Duodenal mucosa (tissue), 2 donors: ENCODE results near the gene DLL1.

Experiments
- H3K27ac ChIP-seq: one replicate; pipeline ENCODE4 v1.7.0; 2013; ENCODE audit warnings: low read depth, low read length
- H3K27me3 ChIP-seq, 2 donors: one replicate each; pipeline ENCODE4 v1.7.0; 2013; ENCODE audit warnings: low read length in 2 of 2, control low read depth in 1 of 2; ENCODE audit not compliant: insufficient read depth in 2 of 2, control insufficient read depth in 1 of 2
- H3K36me3 ChIP-seq, 2 donors: one replicate each; pipeline ENCODE4 v1.7.0; 2013; ENCODE audit warnings: low read length in 2 of 2, control low read depth in 1 of 2; ENCODE audit not compliant: insufficient read depth in 2 of 2, control insufficient read depth in 1 of 2
- H3K4me1 ChIP-seq, 2 donors: one replicate each; pipeline ENCODE4 v1.7.0; 2013; ENCODE audit warnings: low read length in 2 of 2, control low read depth in 1 of 2; ENCODE audit not compliant: insufficient read depth in 2 of 2, control insufficient read depth in 1 of 2
- H3K4me3 ChIP-seq, 2 donors: one replicate each; pipeline ENCODE4 v1.7.0; 2013; ENCODE audit warnings: low read length in 2 of 2, low read depth in 1 of 2
- H3K9ac ChIP-seq, 2 donors: one replicate each; pipeline ENCODE4 v1.7.0; 2013; ENCODE audit warnings: low read length in 2 of 2, low read depth in 1 of 2
- H3K9me3 ChIP-seq, 2 donors: one replicate each; pipeline ENCODE4 v1.7.0; 2013; ENCODE audit warnings: low read length in 2 of 2, control low read depth in 1 of 2; ENCODE audit not compliant: control insufficient read depth in 1 of 2

Gene DLL1

GRCh38 chr6:170295510-170296422, 4.9 kb upstream of the DLL1 start:
- Histone ChIP-seq H3K4me1 (peaks cover 25 to 35% of the 10 kb centered on the region in 2 donors), H3K9ac (peak overlapping the region; percentile 10 to 32), H3K27me3 (peaks cover 67 to 73% of the 10 kb centered on the region in 2 donors), H3K36me3 (no peaks in the 10 kb centered on the region), H3K9me3 (no peaks in the 10 kb centered on the region), H3K27ac (no peak overlapping the region), H3K4me3 (peak overlapping the region; percentile 53 to 57)

DNA sequence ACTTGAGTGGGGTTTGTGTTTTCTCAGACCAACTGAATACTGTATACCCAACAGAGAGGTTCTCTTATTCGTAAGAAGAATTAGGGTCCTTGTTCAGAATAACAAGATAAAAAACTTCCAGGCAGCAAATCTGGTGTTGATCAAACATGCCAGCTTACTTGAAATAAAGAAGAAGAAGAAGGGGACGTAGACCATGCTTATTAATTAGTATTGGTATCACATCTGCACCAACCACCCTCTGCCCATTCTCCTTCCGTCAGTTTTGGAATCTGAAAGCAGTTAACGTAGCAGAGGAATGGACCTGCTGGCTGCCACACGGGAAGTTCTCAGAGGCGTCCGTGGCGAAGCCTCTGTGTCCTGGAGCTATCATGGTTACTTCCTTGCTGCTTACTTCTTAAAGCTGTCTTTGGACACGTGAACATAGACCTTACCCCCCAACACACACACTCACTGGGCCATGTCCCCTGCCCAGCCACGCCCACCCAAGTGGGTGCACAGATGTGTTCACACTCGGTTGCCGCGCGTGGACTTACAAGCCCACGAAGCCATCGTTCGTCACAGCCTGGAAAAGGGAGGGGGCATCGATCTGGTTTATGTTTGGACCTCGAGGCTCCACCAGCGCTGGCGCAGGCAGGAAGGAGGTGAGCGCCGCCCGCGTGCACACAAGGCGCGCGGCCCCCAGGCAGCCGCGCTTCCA, 4.1 kb upstream of the DLL1 start:
- Histone ChIP-seq H3K9me3 (no peaks in the 10 kb centered on the region), H3K9ac (peak overlapping the region; percentile 10 to 32), H3K36me3 (no peaks in the 10 kb centered on the region), H3K4me3 (peak overlapping the region; percentile 53 to 57), H3K4me1 (peaks cover 25 to 38% of the 10 kb centered on the region in 2 donors), H3K27me3 (peaks cover 67 to 73% of the 10 kb centered on the region in 2 donors), H3K27ac (no peak overlapping the region)

DNA sequence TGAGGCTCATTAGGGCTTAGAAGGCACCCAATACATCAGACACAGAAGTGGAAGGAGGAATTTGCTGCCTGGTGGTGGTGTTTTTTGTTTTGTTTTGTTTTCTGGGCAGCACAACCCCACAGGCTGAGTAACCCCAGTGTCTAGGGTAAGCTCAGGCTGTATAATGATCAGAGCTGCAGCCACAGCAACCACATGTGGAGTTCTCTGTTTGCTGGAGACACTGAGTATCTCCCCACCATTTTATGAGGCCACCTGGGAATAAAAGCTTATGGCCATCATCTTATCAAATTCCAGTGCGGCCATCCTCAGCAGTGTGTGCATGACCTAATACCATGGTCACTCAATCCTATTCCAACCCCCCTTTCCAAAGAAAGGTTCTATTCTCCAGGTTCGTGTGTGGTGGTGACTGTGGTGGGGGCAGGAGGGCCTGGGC, 3.4 kb upstream of the DLL1 start:
- H3K9ac ChIP-seq: no peak overlapping the region
- H3K27me3 ChIP-seq: peaks cover 69 to 73% of the 10 kb centered on the region in 2 donors
- H3K9me3 ChIP-seq: no peaks in the 10 kb centered on the region
- H3K27ac ChIP-seq: no peak overlapping the region
- no peak overlapping the region for H3K4me3 ChIP-seq
- peaks cover 25 to 42% of the 10 kb centered on the region in 2 donors for H3K4me1 ChIP-seq
- H3K36me3 ChIP-seq: no peaks in the 10 kb centered on the region

DNA sequence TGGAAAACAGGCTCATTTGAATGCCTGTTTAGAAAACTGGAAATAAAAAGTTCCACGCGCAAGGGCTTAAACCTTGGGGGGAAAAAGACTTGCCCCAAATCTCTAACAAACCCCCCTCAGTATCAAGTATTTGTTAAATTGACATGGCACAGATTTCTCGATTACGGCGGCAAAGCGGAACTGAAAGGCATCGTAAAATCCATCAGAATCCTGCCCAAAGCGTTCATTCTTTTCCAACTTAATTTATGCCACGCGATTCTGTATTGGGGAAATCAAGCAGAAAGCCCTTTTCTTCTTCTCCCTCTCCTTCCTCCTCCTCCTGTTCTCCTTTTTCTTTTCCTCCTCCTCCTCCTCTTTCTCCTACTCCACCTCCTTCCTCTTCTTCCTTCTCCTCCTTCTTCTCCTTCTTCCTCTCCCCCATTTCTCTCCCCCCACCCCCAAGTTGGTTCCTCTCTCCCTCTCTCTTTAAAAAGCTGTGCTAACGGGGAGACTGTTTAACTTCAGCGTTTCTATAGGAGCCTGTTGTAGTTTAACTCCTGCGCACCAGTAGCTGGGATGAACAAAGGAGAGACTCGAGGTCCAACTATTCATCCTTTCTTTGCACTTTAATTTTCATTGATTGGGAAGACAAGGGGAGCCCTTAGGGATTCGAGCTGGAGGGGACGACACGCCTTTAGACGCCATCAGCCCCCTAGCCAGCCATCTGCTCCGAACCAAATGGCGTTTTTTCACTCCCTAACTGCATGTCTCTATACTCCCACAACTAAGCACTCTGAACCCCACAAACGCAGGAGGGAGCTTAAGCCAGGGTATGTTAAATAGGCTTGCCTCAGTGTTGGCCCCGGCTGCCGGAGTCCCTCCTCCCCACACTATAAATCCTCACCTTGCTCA, 2.7 kb upstream of the DLL1 start:
- no peak overlapping the region for H3K9ac ChIP-seq
- H3K9me3 ChIP-seq: no peaks in the 10 kb centered on the region
- H3K36me3 ChIP-seq: no peaks in the 10 kb centered on the region
- peaks cover 69 to 73% of the 10 kb centered on the region in 2 donors for H3K27me3 ChIP-seq
- H3K27ac ChIP-seq: no peak overlapping the region
- no peak overlapping the region for H3K4me3 ChIP-seq
- peaks cover 29 to 48% of the 10 kb centered on the region in 2 donors for H3K4me1 ChIP-seq

- Histone ChIP-seq H3K9ac (peak overlapping the region in 1 of 2 donors; percentile 6), H3K36me3 (peaks cover 0 to 3% of the 10 kb centered on the region in 2 donors), H3K9me3 (no peaks in the 10 kb centered on the region), H3K4me3 (peak overlapping the region; percentile 38 to 51), H3K4me1 (peaks cover 35 to 58% of the 10 kb centered on the region in 2 donors), H3K27me3 (peaks cover 71 to 73% of the 10 kb centered on the region in 2 donors), H3K27ac (no peak overlapping the region)
Measured at GRCh38 chr6:170292407-170293158, 1.7 kb upstream of the DLL1 start.

- peaks cover 35 to 60% of the 10 kb centered on the region in 2 donors for H3K4me1 ChIP-seq
- peak overlapping the region; percentile 38 to 51 for H3K4me3 ChIP-seq
- peaks cover 72 to 74% of the 10 kb centered on the region in 2 donors for H3K27me3 ChIP-seq
- peaks cover 0 to 6% of the 10 kb centered on the region in 2 donors for H3K36me3 ChIP-seq
- H3K9me3 ChIP-seq: no peaks in the 10 kb centered on the region
- H3K27ac ChIP-seq: no peak overlapping the region
- H3K9ac ChIP-seq: peak overlapping the region in 1 of 2 donors; percentile 6
Measured at GRCh38 chr6:170292111-170292406, 1.2 kb upstream of the DLL1 start.

GRCh38 chr6:170291271-170292110, 613 bp upstream of the DLL1 start:
- Histone ChIP-seq H3K4me3 (peak overlapping the region; percentile 38 to 51), H3K9ac (no peak overlapping the region), H3K27me3 (peaks cover 66 to 70% of the 10 kb centered on the region in 2 donors), H3K4me1 (peaks cover 35 to 59% of the 10 kb centered on the region in 2 donors), H3K9me3 (no peaks in the 10 kb centered on the region), H3K27ac (peak overlapping the region; percentile 56), H3K36me3 (peaks cover 0 to 6% of the 10 kb centered on the region in 2 donors)

- peaks cover 31 to 50% of the 10 kb centered on the region in 2 donors for H3K4me1 ChIP-seq
- peak overlapping the region; percentile 42 for H3K27ac ChIP-seq
- peak overlapping the region; percentile 49 to 54 for H3K9ac ChIP-seq
- H3K27me3 ChIP-seq: peaks cover 65 to 69% of the 10 kb centered on the region in 2 donors
- H3K9me3 ChIP-seq: no peaks in the 10 kb centered on the region
- peaks cover 0 to 6% of the 10 kb centered on the region in 2 donors for H3K36me3 ChIP-seq
- peak overlapping the region; percentile 70 to 80 for H3K4me3 ChIP-seq
Measured at GRCh38 chr6:170289951-170290295, 955 bp downstream of the DLL1 start.
